IMR-90 (cell line): ENCODE results near the gene HCFC1. TPM values are rescaled to one million over a fixed set of nuclear protein-coding genes. Genes with fewer than 3 reads are reported as not detected.

Experiments
- ATAC-seq: fragments of 200-7000 bp; cut with Tn5 transposase; 2 replicates; pipeline ENCODE4 v1.9.1; 2020; ENCODE audit warnings: low read depth, mild to moderate bottlenecking, moderate library complexity
- BruUV-seq: library from RNA; stranded (reverse); fragments of 400-500 nt; replicated peaks from 2 replicates; lab custom pipeline; 2021; lab: Mats Ljungman, UMichigan
- CTCF ChIA-PET: fragments of 300-600 bp; formaldehyde crosslinking; extraction: SDS; loops from one replicate; lab custom pipeline; 2021; ENCODE audit warnings: antibody characterized with exemption; lab: Yijun Ruan, JAX
- POLR2A ChIA-PET: fragments of 300-600 bp; sonication (Branson Sonifier 250); formaldehyde crosslinking; loops from one replicate; lab custom pipeline; 2022; ENCODE audit warnings: antibody characterized with exemption; ENCODE audit not compliant: unreplicated experiment; lab: Charles Lee
- DNase-seq: peaks from one replicate; pipeline ENCODE4 v3.0.0; 2013
- H2AFZ ChIP-seq: replicated peaks from 2 replicates; pipeline ENCODE3; 2013; ENCODE audit warnings: low read length, mild to moderate bottlenecking; ENCODE audit not compliant: poor library complexity
- H2AK5ac ChIP-seq: 2 replicates; pipeline ENCODE4 v1.6.1; 2013; ENCODE audit warnings: low read depth, low read length, inconsistent platforms
- H2AK9ac ChIP-seq: replicated peaks from 2 replicates; pipeline ENCODE3; 2013; ENCODE audit warnings: mild to moderate bottlenecking, low read depth, low read length, moderate library complexity; ENCODE audit not compliant: poor library complexity
- H2BK120ac ChIP-seq: 2 replicates; pipeline ENCODE4 v1.6.1; 2013; ENCODE audit warnings: low read depth, low read length, inconsistent platforms
- H2BK15ac ChIP-seq: 3 replicates; pipeline ENCODE4 v1.6.1; 2013; ENCODE audit warnings: low read depth, low read length, inconsistent platforms
- H2BK20ac ChIP-seq: 2 replicates; pipeline ENCODE4 v1.6.1; 2013; ENCODE audit warnings: low read depth, mild to moderate bottlenecking, inconsistent platforms, low read length, moderate library complexity
- H2BK5ac ChIP-seq: 2 replicates; pipeline ENCODE4 v1.6.1; 2013; ENCODE audit warnings: mild to moderate bottlenecking, low read depth, low read length, inconsistent platforms; ENCODE audit not compliant: poor library complexity, severe bottlenecking
- H3K14ac ChIP-seq: replicated peaks from 2 replicates; pipeline ENCODE4 v1.6.1; 2013; ENCODE audit warnings: low read depth, low read length, inconsistent platforms
- H3K18ac ChIP-seq: 2 replicates; pipeline ENCODE4 v1.6.1; 2013; ENCODE audit warnings: low read depth, low read length, control low read depth
- H3K23ac ChIP-seq: 2 replicates; pipeline ENCODE4 v1.6.1; 2013; ENCODE audit warnings: low read depth, low read length, inconsistent platforms
- H3K27ac ChIP-seq: 2 replicates; pipeline ENCODE4 v1.5.1; 2013; ENCODE audit warnings: mild to moderate bottlenecking, control low read depth, low read length; ENCODE audit not compliant: insufficient read depth
- H3K27me3 ChIP-seq: 2 replicates; pipeline ENCODE4 v1.6.1; 2013; ENCODE audit warnings: low read length; ENCODE audit not compliant: control insufficient read depth, insufficient read depth
- H3K36me3 ChIP-seq: 2 replicates; pipeline ENCODE4 v1.6.1; 2013; ENCODE audit warnings: low read length, mixed read lengths; ENCODE audit not compliant: control insufficient read depth, insufficient read depth
- H3K4ac ChIP-seq: 2 replicates; pipeline ENCODE4 v1.6.1; 2013; ENCODE audit warnings: low read depth, low read length, inconsistent platforms
- H3K4me1 ChIP-seq: 2 replicates; pipeline ENCODE4 v1.6.1; 2013; ENCODE audit warnings: low read length, mixed read lengths; ENCODE audit not compliant: control insufficient read depth, insufficient read depth
- H3K4me2 ChIP-seq: 2 replicates; pipeline ENCODE4 v1.6.1; 2013; ENCODE audit warnings: low read depth, mild to moderate bottlenecking, control low read depth, low read length, moderate library complexity
- H3K4me3 ChIP-seq: 2 replicates; pipeline ENCODE4 v1.5.1; 2013; ENCODE audit warnings: low read depth, mild to moderate bottlenecking, control low read depth, low read length, moderate library complexity; ENCODE audit not compliant: insufficient read depth
- H3K56ac ChIP-seq: 2 replicates; pipeline ENCODE4 v1.6.1; 2013; ENCODE audit warnings: low read length, inconsistent platforms; ENCODE audit not compliant: insufficient read depth; ENCODE audit errors: extremely low read depth
- H3K79me1 ChIP-seq, 2 experiments: 2 replicates each; pipeline ENCODE4 v1.6.1; 2013; ENCODE audit warnings: low read length in 2 of 2, inconsistent platforms in 1 of 2, low read depth in 1 of 2
- H3K9ac ChIP-seq: 2 replicates; pipeline ENCODE4 v1.6.1; 2013; ENCODE audit warnings: low read depth, low read length, control low read depth
- H3K9me1 ChIP-seq: 2 replicates; pipeline ENCODE4 v1.6.1; 2013; ENCODE audit warnings: low read length, inconsistent platforms; ENCODE audit not compliant: insufficient read depth
- H3K9me3 ChIP-seq: 2 replicates; pipeline ENCODE4 v1.6.1; 2013; ENCODE audit warnings: low read length; ENCODE audit not compliant: control insufficient read depth, insufficient read depth
- H4K20me1 ChIP-seq: 2 replicates; pipeline ENCODE4 v1.6.1; 2013; ENCODE audit warnings: low read length, inconsistent platforms; ENCODE audit not compliant: insufficient read depth
- H4K5ac ChIP-seq: 2 replicates; pipeline ENCODE4 v1.6.1; 2013; ENCODE audit warnings: mild to moderate bottlenecking, low read depth, low read length, control low read depth
- H4K8ac ChIP-seq, 2 experiments: 2 replicates each; pipeline ENCODE4 v1.6.1; 2013; ENCODE audit warnings: low read depth in 2 of 2, low read length in 2 of 2, control low read depth in 1 of 2, inconsistent platforms in 1 of 2
- H4K91ac ChIP-seq: 2 replicates; pipeline ENCODE4 v1.6.1; 2013; ENCODE audit warnings: low read depth, low read length, inconsistent platforms; ENCODE audit not compliant: insufficient read depth
- BHLHE40 ChIP-seq: fragments of 150-350 bp; IDR thresholded peaks from 2 replicates; pipeline ENCODE4 v1.6.1; 2016; ENCODE audit warnings: mild to moderate bottlenecking, low read depth, low read length
- CEBPB ChIP-seq: IDR thresholded peaks from 2 replicates; pipeline ENCODE4 v1.6.1; 2012; ENCODE audit warnings: low read depth, low read length, improper control_type of control experiment
- CHD1 ChIP-seq: IDR thresholded peaks from 2 replicates; pipeline ENCODE4 v1.6.1; 2012; ENCODE audit warnings: low read depth, low read length, improper control_type of control experiment
- CTCF ChIP-seq: conservative IDR thresholded peaks from 2 replicates; pipeline ENCODE4 v1.5.1; 2012; ENCODE audit warnings: mild to moderate bottlenecking, low read depth, low read length, improper control_type of control experiment
- FOS ChIP-seq: fragments of 150-350 bp; IDR thresholded peaks from 2 replicates; pipeline ENCODE4 v1.6.1; 2016; ENCODE audit warnings: low read depth, low read length
- MAZ ChIP-seq: IDR thresholded peaks from 2 replicates; pipeline ENCODE4 v1.6.1; 2012; ENCODE audit warnings: low read depth, mild to moderate bottlenecking, low read length, improper control_type of control experiment, moderate library complexity, borderline replicate concordance
- MXI1 ChIP-seq: IDR thresholded peaks from 2 replicates; pipeline ENCODE4 v1.6.1; 2012; ENCODE audit warnings: low read depth, mild to moderate bottlenecking, low read length, moderate library complexity, borderline replicate concordance
- NFE2L2 ChIP-seq: fragments of 150-350 bp; IDR thresholded peaks from 2 replicates; pipeline ENCODE4 v1.6.1; 2016; ENCODE audit warnings: low read depth, mild to moderate bottlenecking, low read length
- POLR2A ChIP-seq: IDR thresholded peaks from 2 replicates; pipeline ENCODE4 v1.6.1; 2012; ENCODE audit warnings: mild to moderate bottlenecking, low read depth, low read length
- RAD21 ChIP-seq: IDR thresholded peaks from 2 replicates; pipeline ENCODE4 v1.6.1; 2012; ENCODE audit warnings: low read length, improper control_type of control experiment
- SMC3 ChIP-seq: fragments of 150-350 bp; IDR thresholded peaks from 2 replicates; pipeline ENCODE4 v1.6.1; 2016; ENCODE audit warnings: low read depth, mild to moderate bottlenecking, antibody characterized with exemption, low read length, moderate library complexity
- WGBS, 2 experiments: methylation state at CpG; one replicate each; pipeline versions ENCODE4 v1.1.5 to v1.1.7; 2013; ENCODE audit warnings: missing lambda C conversion rate in 2 of 2; ENCODE audit not compliant: insufficient read length in 1 of 2; ENCODE audit errors: extremely low coverage in 2 of 2; 5-methylcytosine and 5-hydroxymethylcytosine counted together
- dilution Hi-C: fragments of 300-500 bp; cut with HindIII; formaldehyde crosslinking; loops from one replicate; pipeline ENCODE4 v1.14.3; 2018; ENCODE audit warnings: low sequenced_read_pairs; ENCODE audit not compliant: unreplicated experiment
- in situ Hi-C: fragments of 300-500 bp; cut with MboI; formaldehyde crosslinking; loops from 3 replicates; pipeline ENCODE4 v1.14.3; 2019; ENCODE audit warnings: low sequenced_read_pairs, inconsistent platforms, mixed read lengths
- intact Hi-C: fragments of 100-400 bp; cut with micrococcal nuclease; formaldehyde crosslinking; loops from 2 replicates; pipeline ENCODE4 v1.10.0; 2022
- polyA plus RNA-seq, 3 experiments: library from polyadenylated mRNA; depleted of rRNA; stranded (reverse); fragments of >200 nt; gene quantifications; 2 replicates each; pipeline ENCODE4 v1.2.3, GENCODE V29; 2012; ENCODE audit warnings: low replicate concordance in 1 of 3
- total RNA-seq: library from RNA; depleted of rRNA; stranded (reverse); fragments of >200 nt; gene quantifications from 2 replicates; pipeline ENCODE4 v1.2.3, GENCODE V29; 2012

The HCFC1 gene
- total and polyA plus RNA-seq, 2 of the 4 experiments (the other 2 are of a cell fraction): 3.2 to 17.6 TPM

DNA sequence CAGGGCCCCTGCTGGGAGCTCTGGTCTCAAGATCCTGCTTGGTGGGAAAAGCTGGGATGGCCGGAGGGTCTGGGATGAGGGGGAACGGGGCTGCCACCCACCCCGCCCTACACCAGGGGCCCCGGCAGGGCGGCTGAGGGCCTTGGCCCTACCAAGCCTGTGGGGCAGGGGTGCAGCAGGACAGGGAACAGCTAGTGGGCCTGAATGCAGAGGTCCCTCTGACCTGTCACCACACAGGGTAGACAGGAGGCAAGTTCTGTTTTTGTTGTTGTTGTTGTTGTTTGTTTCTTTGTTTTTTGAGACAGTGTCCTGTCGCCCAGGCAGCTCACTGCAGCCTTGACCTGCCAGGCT is 26.8 kb downstream of the HCFC1 start (continued):
- TF ChIP-seq CTCF (no peak), NFE2L2 (no peak)

DNA sequence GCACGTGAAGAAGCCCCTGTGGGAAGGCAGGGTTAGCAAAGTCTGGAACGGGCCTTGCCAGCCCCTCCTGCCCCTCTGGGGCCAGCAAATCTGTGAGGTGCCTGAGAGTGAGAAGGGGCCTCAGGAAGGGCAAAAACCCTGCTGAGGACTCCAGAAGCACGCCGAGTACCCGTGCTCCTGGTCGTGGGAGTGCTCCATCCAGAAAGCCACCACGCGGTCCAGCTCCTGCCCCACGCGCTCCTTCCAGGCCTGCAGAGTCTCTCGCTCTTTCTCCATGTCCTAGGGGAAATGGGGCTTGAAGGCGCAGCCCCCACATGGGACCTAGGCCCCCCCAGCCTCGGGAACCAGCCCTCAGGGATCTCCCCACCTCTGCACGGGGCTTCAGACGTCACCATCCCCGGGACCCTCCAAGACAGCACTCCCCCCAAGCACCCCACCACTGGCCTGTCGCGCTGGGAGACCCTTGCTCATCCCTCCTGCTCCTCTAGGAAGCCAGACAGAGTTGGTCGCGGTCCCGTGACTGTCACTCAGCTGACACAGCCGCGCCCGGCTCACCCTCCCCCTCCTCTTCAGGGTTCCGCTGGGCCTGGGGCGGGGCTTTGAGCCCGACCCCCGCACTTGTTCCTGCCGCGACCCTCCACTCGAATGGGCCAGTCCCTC is 27.3 kb downstream of the HCFC1 start, which contains the start of gene RENBP:
RENBP (minus strand) TSS at position 504 of the 660 bp plus-strand sequence; CDS start at position 471, 33 bp downstream.
- H2BK15ac ChIP-seq: no peak within 1 kb of the TSS
- no peak within 1 kb of the TSS for H3K4ac ChIP-seq
- BruUV-seq: no TSS peak
- no peak within 1 kb of the TSS for H3K56ac ChIP-seq
- TF ChIP-seq CHD1 (no peak), CTCF (no peak), NFE2L2 (no peak), CEBPB (no peak), MXI1 (no peak), SMC3 (no peak), FOS (no peak), RAD21 (no peak), POLR2A (no peak), BHLHE40 (no peak), MAZ (no peak)
- peaks cover 3% of the 10 kb centered on the region; the same call in 1 of the 2 replicates for H3K27me3 ChIP-seq
- ChIA-PET CTCF (no interaction called here), POLR2A (no interaction called here)
- H3K4me1 ChIP-seq: no peaks in the 10 kb centered on the region
- no peaks in the 10 kb centered on the region for H3K79me1 ChIP-seq
- 80% methylated on average over 10 of the region's 31 CpGs; no CpG with 5 or more reads in 1 of the 2 experiments for WGBS, 2 experiments
- no peaks in the 10 kb centered on the region for H4K20me1 ChIP-seq
- H2BK20ac ChIP-seq: no peak within 1 kb of the TSS
- H3K9me3 ChIP-seq: no peaks in the 10 kb centered on the region
- ATAC-seq: no peak
- H4K91ac ChIP-seq: no peak within 1 kb of the TSS
- H2BK120ac ChIP-seq: no peak within 1 kb of the TSS
- H3K27ac ChIP-seq: no peak within 1 kb of the TSS
- intact Hi-C loops (no loop called here), in situ Hi-C loops (no loop called here), dilution Hi-C loops (no loop called here)
- no peaks in the 10 kb centered on the region for H3K9me1 ChIP-seq
- DNase-seq: no peak
- H3K36me3 ChIP-seq: no peaks in the 10 kb centered on the region; the same call in 1 of the 2 replicates
- H3K14ac ChIP-seq: no peak within 1 kb of the TSS
- no peak within 1 kb of the TSS for H2AFZ ChIP-seq
- H2AK9ac ChIP-seq: no peak within 1 kb of the TSS
- no peak within 1 kb of the TSS for H3K18ac ChIP-seq
- H4K8ac ChIP-seq: no peak within 1 kb of the TSS
- no peak within 1 kb of the TSS for H3K4me2 ChIP-seq
- no peak within 1 kb of the TSS for H3K4me3 ChIP-seq
- H3K9ac ChIP-seq: no peak within 1 kb of the TSS
- no peak within 1 kb of the TSS for H2BK5ac ChIP-seq
- no peak within 1 kb of the TSS for H4K5ac ChIP-seq
- no peak within 1 kb of the TSS for H2AK5ac ChIP-seq
- H3K23ac ChIP-seq: no peak within 1 kb of the TSS
